Epithelial cell of prostate (primary cell): Measurements from ENCODE around the gene SYVN1.
A peak's percentile ranks its signal among the peaks of the same experiment; 100 is the strongest.

ENCODE experiments used
- DNase-seq: peaks from one replicate; pipeline ENCODE4 v3.0.0-alpha.2; 2011; ENCODE audit warnings: low read depth, low spot score
- H3K27ac ChIP-seq: fragments of 450-650 bp; 2 replicates; pipeline ENCODE4 v1.5.1; 2017; ENCODE audit warnings: mild to moderate bottlenecking

Gene SYVN1

DNA sequence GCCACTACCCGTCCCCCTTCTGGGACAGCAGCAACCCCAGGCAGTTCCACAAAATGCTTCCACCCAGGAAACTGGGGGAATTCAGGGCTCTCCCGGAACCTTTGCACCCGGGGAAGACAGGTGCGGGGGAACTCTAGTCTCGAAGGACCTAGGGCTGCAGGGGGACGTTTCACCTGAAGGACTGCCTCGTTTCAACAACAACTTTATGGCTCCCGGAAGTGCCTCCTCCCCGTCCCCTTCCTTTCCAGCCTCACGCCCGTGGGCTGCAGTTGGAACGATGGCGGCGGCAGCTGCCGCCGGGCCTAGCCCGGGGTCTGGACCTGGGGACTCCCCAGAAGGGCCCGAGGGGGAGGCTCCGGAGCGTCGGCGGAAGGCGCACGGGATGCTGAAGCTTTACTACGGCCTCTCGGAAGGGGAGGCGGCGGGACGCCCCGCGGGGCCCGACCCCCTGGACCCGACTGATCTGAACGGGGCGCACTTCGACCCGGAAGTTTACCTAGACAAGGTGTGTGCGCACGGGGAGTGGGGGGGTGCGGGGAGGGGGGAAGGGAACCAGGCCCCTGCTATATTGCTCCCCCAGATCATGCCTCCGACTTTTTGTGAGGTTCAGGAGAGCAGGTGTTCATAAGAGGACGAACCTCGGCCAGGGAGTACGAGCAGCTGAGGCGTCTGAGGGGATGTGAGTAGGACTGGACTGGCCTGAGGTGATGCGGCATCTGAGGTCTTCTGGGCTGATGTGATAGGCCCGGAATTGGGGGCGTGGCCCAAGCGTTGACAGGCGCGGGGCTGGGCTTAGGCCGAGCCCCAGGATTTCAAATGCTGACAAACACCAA lies 38.1 kb downstream of the SYVN1 start, which contains the start of gene VPS51:
TSS of gene VPS51 (plus strand) at position 241 of the 833 bp plus-strand sequence. CDS start at position 278, 37 bp downstream.
- peak within 1 kb of the TSS; percentile 84 for H3K27ac ChIP-seq
- DNase-seq: no peak

DNA sequence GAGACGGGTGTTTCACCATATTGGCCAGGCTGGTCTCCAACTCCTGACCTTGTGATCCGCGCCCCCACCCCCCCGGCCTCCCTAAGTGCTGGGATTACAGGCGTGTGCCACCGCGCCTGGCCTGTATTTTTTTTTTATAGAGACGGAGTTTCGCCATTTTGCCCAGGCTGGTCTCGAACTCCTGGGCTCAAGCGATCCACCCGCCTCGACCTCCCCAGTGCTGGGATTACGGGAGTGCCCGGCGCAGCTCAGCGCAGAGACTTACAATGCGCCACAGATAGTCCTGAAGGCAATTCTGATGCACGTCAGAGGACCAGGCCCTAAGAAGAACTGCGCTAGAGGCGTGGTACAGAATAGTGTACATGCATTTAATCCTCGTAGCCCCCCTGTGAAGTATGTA lies 38.9 kb downstream of the SYVN1 start:
- H3K27ac ChIP-seq: peak overlapping the region; percentile 84
- no peak for DNase-seq

DNA sequence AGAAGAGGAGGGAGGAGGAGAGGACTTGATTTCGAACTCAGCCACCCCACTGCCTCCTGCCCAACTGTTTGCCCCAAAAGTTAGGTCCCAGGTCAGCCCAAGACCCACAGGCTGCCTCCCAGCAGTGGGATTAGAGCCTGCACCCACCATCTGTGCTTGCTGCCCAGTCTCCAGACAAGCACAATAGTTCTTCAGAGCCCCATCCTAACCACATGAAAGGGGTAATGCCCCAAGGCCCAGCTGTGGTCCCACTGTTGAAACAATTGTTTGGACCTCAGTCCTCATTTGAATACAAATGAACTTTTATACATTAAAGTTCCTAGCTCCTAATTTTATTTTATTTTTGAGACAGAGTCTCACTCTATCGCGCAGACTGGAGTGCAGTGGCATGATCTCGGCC lies 43.7 kb downstream of the SYVN1 start:
- no peak overlapping the region for H3K27ac ChIP-seq
- DNase-seq: no peak

DNA sequence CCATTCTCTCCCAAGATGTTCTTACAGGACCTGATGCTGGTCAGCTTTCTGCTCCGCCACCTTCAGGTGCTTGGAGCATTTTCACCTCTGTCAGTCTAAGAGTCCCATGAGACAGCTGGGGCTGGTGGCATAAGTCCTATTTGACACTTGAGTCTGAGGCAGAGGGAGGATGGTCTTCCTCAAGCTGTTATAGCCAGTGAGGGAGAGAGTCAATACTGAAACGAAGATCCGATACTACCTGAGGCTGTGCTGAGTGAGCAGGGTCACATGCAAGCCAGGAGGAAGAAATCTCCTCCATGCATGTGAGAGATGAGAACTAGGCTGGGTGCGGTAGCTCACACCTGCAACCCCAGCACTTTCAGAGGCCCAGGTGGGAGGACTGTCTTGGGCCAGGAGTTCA lies 44.7 kb downstream of the SYVN1 start:
- H3K27ac ChIP-seq: no peak overlapping the region
- DNase-seq: no peak

DNA sequence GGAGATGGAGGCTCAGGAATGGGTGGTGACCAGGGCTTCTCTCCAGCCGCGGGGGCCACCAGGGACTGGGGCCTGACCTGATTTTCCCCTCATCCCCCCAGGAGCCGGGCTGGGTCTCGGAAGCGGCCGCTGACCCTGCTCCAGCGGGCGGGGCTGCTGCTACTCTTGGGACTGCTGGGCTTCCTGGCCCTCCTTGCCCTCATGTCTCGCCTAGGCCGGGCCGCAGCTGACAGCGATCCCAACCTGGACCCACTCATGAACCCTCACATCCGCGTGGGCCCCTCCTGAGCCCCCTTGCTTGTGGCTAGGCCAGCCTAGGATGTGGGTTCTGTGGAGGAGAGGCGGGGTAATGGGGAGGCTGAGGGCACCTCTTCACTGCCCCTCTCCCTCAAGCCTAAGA lies 46.5 kb downstream of the SYVN1 start:
- H3K27ac ChIP-seq: no peak overlapping the region
- DNase-seq: no peak

DNA sequence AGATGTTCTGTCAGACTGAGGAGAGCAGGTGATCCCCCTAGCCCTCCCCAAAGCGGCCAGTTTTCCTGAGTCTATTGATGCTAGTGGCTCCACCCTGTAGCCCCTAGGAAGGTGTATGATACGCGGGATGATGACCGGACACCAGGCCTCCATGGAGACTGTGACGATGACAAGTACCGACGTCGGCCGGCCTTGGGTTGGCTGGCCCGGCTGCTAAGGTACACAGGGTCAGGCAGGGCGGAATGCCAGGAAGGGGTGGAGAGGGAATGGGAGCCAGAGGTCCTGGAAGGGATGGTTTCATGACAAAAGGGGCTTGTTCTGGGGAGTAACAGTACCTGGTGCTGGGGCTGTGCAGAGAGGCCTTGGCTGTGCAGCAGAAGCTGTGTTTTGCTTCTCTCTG lies 47.1 kb downstream of the SYVN1 start:
- no peak overlapping the region for H3K27ac ChIP-seq
- no peak for DNase-seq

DNA sequence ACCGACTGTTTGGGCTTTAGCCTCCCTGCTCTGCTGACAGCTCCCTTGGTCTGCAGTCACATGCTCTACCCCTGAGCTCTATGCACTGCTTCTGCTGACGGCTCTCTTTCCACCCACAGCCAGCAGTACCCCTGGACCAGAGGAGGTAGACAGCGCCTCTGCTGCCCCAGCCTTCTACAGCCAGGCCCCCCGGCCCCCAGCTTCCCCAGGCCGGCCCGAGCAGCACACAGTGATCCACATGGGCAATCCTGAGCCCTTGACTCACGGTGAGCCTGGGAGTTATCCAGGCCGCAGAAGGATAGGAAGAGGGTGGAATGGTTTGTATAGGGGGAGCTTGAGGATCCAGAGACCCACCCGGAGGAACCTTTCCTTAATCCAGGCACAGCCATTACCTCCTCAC lies 47.5 kb downstream of the SYVN1 start:
- no peak overlapping the region for H3K27ac ChIP-seq
- no peak for DNase-seq

DNA sequence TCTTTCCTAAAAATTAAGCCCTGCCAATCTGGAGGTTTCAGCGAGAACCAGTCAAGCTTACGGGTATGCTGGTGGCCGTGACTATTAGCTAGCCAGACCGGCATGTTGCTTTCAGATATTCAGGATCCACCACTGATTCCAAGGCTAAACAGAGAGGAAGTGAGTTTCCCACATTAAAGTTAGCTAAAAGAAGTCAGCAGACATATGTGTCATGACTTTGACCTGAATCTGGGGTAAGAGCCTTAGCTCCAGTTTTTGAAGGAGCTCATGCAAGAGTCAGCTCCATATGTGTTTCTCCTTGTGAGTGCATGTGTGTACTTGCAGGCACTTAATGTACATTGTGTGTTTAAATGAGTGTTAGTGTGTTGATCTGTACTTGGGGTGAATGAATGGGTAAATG lies 48.9 kb downstream of the SYVN1 start:
- H3K27ac ChIP-seq: no peak overlapping the region
- DNase-seq: no peak

DNA sequence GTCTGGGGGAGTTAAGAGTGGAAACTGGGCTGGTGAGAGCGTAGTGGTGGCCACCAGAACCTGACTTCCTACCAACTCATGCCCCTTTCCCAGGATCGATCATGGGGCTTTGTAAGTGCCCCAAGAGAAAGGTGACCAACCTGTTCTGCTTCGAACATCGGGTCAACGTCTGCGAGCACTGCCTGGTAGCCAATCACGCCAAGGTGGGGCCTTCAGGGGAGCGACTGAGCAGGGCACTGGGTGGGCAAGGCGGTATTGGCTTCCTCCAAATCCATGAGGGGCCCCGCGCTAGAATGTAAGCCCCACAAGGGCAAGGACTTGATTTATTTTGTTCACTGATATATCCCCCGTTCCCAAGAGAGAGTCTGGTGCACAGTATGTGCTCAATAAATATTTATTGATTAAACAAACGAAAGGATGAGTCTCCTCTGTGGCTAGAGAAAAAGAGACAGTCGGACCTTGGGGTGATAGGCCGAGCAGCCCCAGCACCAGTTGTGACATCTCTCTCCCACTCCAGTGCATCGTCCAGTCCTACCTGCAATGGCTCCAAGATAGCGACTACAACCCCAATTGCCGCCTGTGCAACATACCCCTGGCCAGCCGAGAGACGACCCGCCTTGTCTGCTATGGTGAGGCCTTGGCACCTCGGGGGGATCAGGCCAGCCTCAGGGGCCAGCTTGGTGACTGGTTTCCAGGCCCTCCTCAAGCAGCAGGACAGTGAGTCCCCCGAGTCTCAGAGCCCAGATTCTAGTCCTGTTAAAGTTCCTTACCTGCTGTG lies 49.5 kb downstream of the SYVN1 start:
- DNase-seq: no peak
- H3K27ac ChIP-seq: peak overlapping the region; percentile 71

DNA sequence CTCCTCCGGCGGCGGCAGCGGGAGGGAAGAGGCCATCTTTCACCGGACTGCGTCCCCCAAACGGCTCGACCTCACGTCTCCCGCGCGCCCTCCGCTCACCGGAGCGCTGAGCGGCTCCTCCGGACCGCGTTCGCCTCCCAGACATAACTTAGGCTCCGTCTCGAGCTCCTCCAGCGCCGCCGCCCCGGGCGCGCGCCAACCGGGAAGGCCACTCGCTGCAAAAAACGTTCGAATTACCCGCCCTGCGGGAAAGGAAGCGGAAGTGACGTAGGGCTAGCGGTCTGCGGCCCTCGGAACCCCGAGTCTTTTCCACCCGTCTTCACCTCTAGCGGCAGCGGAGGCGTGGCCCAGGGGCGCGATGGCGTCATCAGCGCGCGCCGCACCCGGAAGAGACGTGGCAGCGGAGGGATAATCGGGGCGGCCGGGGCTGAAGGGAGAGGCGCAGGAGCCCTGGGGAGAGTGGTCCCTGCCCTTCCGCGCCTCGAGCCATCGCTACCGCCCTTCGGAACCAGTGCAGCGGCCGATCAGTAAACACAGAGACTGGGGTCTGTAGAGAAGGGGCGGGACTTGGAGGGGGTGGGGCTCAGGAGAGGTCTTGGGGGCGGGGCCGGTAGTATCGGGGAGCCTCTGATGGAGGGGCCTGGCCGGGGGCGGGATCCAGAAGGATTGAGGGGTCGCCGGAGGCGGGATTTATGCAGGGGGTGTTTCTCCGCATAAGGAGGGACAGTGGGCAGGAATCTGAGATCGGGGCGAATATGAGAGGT lies 50.3 kb downstream of the SYVN1 start, which contains the start of the genes CDCA5 and ZFPL1:
TSS of gene CDCA5 (minus strand) at position 207 of the 764 bp plus-strand sequence. CDS start at position 145, 62 bp downstream.
TSS of gene ZFPL1 (plus strand) at position 389 of the 764 bp plus-strand sequence. CDS start 477 bp downstream, outside the sequence.
- H3K27ac ChIP-seq: peak within 1 kb of the TSS; percentile 71
- peak; percentile 78 for DNase-seq

DNA sequence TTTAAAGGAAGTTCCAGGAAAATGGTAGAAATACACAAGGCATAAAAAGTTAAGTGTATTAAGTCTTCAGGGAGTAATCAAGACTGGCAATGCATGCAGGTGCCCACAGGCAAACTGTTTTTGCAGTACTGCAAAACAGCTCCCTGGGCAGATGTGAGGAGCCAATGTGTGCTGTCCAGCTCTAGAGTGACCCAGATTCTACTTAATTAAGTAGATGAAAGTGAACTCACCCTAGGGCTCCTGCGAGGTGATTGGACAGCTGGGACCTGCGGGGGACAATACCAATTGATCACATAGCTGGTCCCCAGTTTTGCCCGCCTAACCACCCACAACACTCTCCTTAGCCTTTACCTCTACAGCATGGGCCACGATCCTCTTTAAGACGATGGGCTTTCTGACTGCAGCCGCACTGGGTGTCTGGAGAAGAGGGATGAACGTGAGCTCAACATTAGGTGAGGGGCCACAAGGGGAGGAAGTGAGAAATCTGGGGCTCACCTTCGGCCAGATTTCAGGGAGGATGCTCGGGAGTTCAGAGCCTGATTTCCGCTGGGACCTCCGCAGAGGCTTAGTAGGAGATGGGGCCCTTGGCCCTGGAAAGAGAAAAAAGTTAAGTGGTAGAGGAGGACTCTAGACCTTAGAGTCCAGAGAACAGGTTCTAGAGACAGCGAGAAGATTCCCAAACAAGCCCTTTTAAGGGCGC lies 51.0 kb downstream of the SYVN1 start:
- no peak overlapping the region for H3K27ac ChIP-seq
- no peak for DNase-seq

DNA sequence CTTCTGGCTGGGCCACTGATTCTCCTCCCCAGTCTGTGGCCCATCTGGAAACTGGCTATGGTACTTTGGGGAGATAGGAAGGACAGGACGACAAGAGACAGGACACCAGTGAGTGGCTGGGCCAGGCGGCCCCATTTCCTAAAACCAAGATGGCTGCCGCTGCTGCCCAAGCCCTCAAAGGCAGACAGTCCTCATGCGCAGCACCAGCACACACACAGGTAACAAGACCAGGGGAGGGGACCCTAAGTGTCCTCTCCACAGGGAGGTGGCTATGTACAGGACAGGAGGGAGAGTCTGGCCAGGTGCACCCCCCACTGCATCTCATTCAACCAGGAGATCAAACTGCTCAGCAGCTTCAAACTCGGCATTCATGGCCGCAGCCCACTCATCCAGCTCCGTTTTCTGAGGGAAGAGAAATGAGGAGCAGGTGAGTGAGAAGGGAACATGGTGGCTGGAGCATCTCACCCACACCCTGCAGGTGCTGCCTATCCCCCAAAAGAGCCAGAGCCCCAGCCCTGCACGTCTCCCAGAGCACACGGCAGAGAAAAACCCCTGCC lies 55.5 kb downstream of the SYVN1 start:
- no peak for DNase-seq
- H3K27ac ChIP-seq: no peak overlapping the region

DNA sequence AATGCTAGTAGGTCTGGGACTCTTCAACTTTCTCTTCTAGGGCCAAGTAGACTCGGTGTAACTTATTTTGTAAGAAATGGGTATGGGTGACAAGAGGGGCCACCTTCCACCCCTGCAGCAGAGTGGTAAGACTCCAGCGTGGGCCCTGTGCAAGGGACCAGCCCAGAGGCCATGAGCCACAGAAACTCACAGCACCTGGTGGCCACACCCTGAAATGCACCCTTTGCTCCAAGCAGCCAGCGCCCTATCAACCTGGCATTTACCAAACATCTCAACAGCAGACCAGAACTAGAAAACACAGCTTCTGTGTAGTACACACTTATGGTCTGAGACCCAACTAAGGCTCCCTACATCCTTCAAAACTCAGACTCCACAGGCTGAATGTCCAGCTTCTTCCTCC lies 56.2 kb downstream of the SYVN1 start:
- H3K27ac ChIP-seq: no peak overlapping the region
- DNase-seq: no peak

DNA sequence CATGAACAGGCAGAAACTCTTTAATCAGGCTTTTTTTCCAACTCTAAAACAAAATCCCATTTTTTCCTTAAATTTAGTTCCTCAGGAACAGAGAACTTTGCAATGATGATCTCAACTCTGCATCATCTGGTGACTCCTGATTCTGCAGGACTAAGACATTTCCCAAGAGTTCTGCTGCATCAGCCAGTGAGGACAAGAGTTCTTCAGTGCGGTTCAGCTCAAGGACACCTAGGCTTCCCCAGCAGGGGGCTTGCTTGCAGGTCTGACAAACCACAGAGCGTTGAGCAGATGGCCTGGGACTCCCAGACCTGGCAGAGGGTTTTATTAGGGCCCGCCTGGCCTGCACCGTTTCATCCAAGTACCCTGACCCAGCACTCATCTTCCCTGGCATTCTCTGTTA lies 56.9 kb downstream of the SYVN1 start:
- no peak overlapping the region for H3K27ac ChIP-seq
- DNase-seq: no peak
